NK-92 treated with Interleukin-12 subunit alpha and Interleukin-12 subunit beta, amount 100 ng/mL, for 24 hours (cell line): Measurements from ENCODE around the gene ANP32A.
A peak's percentile ranks its signal among the peaks of the same experiment; 100 is the strongest.

Source experiments
- DNase-seq: peaks from one replicate; lab custom pipeline; 2025; lab: John Stamatoyannopoulos, UW

The ANP32A gene

GRCh38 chr15:68797599-68798345 lies 22.9 kb downstream of the ANP32A start:
- DNase-seq, result peak; percentile 33

- no peak for DNase-seq
Measured at GRCh38 chr15:68797191-68797590, 23.5 kb downstream of the ANP32A start.

- no peak for DNase-seq
Measured at GRCh38 chr15:68796576-68796975, 24.1 kb downstream of the ANP32A start.

- no peak for DNase-seq
Measured at GRCh38 chr15:68795298-68795848, 25.3 kb downstream of the ANP32A start.

- DNase-seq, result no peak
Measured at GRCh38 chr15:68794863-68795262, 25.8 kb downstream of the ANP32A start.

- DNase-seq, result no peak
Measured at GRCh38 chr15:68794307-68794706, 26.4 kb downstream of the ANP32A start.

- DNase-seq, result no peak
Measured at GRCh38 chr15:68793776-68794175, 26.9 kb downstream of the ANP32A start.

GRCh38 chr15:68792901-68793766 lies 27.6 kb downstream of the ANP32A start:
- no peak for DNase-seq

GRCh38 chr15:68791431-68792283 lies 29.0 kb downstream of the ANP32A start:
- peak; percentile 88 for DNase-seq

GRCh38 chr15:68790910-68791309 lies 29.8 kb downstream of the ANP32A start:
- DNase-seq, result no peak

GRCh38 chr15:68790242-68790575 lies 30.5 kb downstream of the ANP32A start:
- DNase-seq, result no peak

GRCh38 chr15:68789534-68790241 lies 31.0 kb downstream of the ANP32A start:
- no peak for DNase-seq

GRCh38 chr15:68789091-68789490 lies 31.6 kb downstream of the ANP32A start:
- no peak for DNase-seq

- DNase-seq, result no peak
Measured at GRCh38 chr15:68788264-68788624, 32.5 kb downstream of the ANP32A start.

- DNase-seq, result no peak
Measured at GRCh38 chr15:68787609-68788263, 33.0 kb downstream of the ANP32A start.

GRCh38 chr15:68786753-68787152 lies 33.9 kb downstream of the ANP32A start:
- DNase-seq, result no peak

GRCh38 chr15:68785541-68785940 lies 35.2 kb downstream of the ANP32A start:
- no peak for DNase-seq

- DNase-seq, result no peak
Measured at GRCh38 chr15:68784206-68784605, 36.5 kb downstream of the ANP32A start.

GRCh38 chr15:68783226-68784058 lies 37.3 kb downstream of the ANP32A start:
- peak; percentile 43 for DNase-seq

- no peak for DNase-seq
Measured at GRCh38 chr15:68782589-68783161, 38.0 kb downstream of the ANP32A start.
